ENCODE results near the gene AKAP13.
"Not testable (repeated sequence)": the region's sequence is repeated elsewhere in the genome, so short reads cannot be mapped to it uniquely, and the experiment has no call there.

Gene AKAP13

DNA sequence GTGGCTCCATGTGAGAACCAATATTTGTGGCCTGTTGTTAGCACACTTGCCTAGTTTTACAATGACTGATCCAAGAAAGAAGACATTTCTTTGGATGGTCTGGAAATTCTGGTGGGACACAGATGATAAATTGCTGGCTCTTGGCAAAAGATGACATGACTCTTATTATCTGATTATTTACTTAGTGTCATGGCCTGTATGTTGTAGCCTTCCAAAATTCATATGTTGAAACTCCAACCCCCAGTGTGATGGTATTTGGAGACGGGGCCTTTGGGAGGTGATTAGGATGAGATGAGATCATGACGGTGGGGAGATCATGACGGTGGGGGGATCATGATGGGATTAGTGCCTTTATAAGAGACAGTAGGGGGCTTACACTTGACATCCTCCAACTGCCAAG lies 30.0 kb upstream of the AKAP13 start:
- DNase-seq, result peak; percentile 93

DNA sequence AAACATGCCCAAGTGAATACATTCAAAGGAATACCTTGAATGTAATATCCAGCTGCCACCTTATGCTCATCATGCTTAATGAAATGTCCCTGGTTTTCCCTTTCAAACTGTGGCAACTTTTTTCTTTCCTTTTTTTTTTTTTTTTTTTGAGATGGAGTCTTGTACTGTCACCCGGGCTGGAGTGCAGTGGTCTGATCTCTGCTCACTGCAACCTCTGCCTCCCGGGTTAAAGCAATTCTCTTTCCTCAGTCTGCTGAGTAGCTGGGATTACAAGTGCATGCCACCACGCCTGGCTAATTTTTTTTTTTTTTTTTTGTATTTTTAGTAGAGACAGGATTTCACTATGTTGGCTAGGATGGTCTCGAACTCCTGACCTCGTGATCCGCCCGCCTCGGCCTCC lies 28.9 kb upstream of the AKAP13 start:
- DNase-seq, result not testable (repeated sequence)

GRCh38 chr15:85351965-85352364 lies 28.4 kb upstream of the AKAP13 start:
- DNase-seq, result no peak

GRCh38 chr15:85353516-85353915 lies 26.9 kb upstream of the AKAP13 start:
- DNase-seq, result no peak

DNA sequence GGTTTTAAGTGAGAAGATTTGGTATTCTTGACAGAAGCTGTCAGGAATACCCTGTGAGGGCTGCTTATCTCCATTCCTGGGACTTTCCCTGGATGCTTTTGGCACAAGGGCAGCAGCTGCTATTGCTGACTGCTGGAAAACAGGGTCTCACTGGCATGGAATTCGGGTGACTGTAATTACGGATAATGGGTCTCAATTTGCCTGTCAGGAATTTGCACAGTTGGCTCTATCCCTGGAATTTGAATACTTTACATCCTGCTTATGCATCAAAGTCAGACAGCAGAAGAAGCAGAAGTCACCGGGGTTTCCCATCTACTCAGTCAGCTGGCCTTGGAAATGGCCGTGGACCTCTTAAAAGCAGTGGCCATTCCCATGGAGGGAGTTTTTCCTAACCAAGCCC lies 25.9 kb upstream of the AKAP13 start:
- no peak for DNase-seq

- no peak for DNase-seq
Measured at GRCh38 chr15:85354948-85355347, 25.5 kb upstream of the AKAP13 start.

- no peak for DNase-seq
Measured at GRCh38 chr15:85356276-85356675, 24.1 kb upstream of the AKAP13 start.

GRCh38 chr15:85361323-85361722 lies 19.1 kb upstream of the AKAP13 start:
- no peak for DNase-seq

DNA sequence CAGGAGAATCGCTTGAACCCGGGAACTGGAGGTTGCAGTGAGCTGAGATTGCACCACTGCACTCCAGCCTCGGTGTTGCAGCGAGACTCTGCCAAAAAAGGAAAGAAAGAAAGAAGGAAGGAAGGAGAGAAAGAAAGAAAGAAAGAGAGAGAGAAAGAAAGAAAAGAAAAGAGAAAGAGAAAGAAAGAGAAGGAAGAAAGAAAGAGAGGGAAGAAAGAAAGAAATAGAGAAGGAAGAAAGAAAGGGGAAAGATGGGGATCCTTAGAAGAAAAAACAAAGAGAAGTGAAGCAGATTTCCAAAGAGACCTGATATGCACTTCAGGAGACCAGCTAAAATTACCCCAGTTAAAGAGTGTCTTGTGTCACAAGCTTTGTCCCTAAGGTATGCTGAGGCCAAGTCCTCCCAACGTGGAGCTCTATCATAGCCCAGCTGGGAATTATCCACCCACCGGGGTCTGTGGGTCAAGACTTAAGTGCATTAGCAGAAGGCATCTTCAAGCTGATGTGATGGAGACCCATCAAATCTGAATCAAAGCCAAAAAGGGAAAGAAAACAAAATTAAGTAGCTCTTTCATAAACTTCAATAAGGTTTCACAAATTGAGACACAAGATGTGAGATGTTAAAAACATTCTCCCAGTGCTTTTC lies 17.8 kb upstream of the AKAP13 start:
- no peak for DNase-seq

DNA sequence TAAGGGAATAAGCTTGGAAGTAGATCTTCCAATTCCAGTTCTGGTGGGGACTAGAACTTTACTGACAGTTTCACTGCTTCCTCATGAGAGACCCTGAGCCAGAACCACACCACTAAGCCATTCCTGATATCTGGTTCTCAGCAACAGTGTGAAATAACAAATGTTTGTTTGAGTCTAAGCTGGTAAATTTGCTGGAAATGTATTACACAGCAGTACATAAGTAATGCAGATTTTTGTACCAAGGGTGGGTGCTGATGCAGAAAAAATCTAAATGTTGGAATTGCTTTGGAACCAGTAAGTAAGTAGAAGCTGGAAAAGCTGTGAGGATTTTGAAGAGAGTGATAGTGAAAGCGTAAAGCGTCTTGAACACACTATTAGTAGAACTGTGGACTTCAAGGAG lies 14.4 kb upstream of the AKAP13 start:
- DNase-seq, result no peak

DNA sequence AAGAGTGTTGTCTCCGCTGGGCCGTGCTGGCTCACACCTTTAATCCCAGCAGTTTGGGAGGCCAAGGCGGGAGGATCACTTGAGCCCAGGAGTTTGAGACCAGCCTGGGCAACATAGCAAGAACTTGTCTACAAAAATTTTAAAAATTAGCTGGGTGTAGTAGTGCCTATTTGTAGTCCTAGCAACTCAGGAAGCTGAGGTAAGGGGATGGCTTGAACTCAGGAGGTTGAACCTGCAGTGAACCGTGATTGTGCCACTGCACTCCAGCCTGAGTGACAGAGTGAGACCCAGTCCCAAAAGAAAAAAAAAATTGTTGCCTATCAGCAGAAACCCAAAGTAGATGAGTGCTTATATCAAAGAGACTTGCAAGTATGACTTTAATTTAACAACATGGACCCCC lies 12.7 kb upstream of the AKAP13 start:
- no peak for DNase-seq

GRCh38 chr15:85374831-85375230 lies 5.6 kb upstream of the AKAP13 start:
- DNase-seq, result peak; percentile 46

GRCh38 chr15:85377269-85377668 lies 3.1 kb upstream of the AKAP13 start:
- DNase-seq, result no peak

DNA sequence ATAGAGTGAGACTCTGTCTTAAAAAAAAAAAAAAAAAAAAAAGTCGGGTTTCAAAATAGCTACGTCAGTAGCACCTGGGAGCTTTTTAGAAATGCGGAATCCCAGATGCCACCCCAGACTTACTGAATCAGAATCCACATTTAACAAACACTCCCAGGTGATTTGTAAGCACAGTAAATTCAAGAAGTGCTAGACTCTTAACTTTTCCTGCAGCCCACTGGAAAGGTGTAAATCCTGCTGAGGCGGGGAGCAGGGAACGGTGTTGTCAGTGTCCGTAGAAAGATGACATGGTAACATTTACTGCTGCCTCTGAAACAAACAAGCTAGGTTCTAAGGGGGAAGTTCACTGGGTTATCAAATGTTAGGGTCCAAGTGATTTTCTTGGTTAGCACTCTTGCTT lies 2.4 kb upstream of the AKAP13 start:
- no peak for DNase-seq

GRCh38 chr15:85379403-85380131 lies 836 bp upstream of the AKAP13 start:
- DNase-seq, result peak; percentile 19

DNA sequence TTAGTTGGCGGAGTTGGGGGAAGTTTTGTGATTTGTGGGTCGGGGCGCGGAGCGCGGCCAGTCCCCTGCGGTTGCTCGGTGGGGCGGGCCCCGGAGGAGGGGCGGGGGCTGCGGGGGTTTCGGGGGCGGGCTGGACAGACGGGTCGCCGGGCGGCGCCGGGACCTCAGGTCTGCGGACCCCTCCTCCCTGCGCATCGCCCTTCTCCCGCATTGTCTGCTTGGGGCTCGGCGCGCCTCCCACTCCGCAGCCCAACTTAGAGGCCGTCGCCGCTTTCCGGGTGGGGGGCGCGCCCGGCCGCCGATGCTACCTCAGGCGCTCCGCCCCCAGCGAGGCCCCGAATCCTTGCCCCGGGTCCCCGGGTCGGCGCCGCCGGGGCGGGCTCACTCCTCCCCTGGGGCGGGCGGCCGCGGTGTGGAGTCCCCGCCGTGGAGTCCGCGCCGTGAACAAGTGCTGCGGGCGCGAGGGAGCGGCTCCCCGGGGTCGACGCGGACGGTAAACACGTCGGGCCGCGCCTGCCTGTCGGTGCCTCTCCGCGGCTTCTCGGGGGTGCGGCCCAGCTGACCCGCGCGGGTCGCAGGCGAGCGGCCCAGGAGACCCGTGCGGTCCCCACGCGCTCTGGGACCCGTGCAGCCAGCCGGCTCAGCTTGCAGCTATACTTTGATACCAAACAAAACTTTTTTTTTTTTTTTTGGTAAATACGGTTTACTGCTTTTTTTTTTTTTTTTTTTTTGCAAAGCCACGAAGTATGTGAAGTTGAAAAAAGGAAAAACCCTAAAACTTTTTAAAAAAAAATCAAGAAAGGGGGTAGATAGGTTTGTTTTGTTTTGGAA lies 624 bp downstream of the AKAP13 start:
- peak; percentile 79 for DNase-seq

- DNase-seq, result peak; percentile 27
Measured at GRCh38 chr15:85381850-85382751, 1.7 kb downstream of the AKAP13 start.

DNA sequence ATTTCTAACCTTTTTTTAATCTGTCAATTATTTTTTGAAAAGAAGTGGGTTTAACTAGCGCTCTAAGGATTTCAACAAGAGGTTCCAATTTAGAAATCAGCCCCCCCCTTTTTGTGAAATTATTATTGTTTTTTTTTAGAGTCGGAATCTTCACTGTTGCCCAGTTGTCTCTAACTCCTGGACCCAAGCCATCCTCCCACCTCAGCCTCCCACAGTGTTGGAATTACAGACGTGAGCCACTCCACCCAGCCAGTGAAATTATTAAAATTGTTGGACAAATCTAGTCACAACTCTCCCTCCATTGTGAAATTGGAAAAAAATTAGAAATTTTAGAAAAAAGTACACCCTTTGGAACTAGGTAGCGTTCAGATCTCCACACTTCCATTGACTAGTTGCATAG lies 2.5 kb downstream of the AKAP13 start:
- DNase-seq, result no peak

- no peak for DNase-seq
Measured at GRCh38 chr15:85383470-85384148, 3.2 kb downstream of the AKAP13 start.

DNA sequence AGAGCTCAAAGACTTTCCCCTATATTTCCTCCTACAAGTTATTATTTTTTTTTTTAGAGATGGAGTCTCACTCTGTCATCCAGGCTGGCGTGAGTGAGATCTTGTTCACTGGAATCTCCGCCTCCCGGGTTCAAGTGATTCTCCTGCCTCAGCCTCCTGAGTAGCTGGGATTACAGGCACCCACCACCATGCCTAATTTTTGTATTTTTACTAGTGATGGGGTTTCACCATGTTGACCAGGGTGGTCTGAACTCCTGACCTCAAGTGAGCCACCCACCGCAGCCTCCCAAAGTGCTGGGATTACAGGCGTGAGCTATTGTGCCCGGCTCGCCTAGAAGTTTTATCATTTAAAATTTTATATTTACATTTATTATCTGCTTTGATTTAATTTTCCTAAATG lies 5.9 kb downstream of the AKAP13 start:
- no peak for DNase-seq

GRCh38 chr15:85388566-85389305 lies 8.3 kb downstream of the AKAP13 start:
- no peak for DNase-seq

- no peak for DNase-seq
Measured at GRCh38 chr15:85389306-85389650, 8.9 kb downstream of the AKAP13 start.

All from NCI-H82 (cell line).